Measurements from ENCODE around the gene ETV7.

Gene ETV7

DNA sequence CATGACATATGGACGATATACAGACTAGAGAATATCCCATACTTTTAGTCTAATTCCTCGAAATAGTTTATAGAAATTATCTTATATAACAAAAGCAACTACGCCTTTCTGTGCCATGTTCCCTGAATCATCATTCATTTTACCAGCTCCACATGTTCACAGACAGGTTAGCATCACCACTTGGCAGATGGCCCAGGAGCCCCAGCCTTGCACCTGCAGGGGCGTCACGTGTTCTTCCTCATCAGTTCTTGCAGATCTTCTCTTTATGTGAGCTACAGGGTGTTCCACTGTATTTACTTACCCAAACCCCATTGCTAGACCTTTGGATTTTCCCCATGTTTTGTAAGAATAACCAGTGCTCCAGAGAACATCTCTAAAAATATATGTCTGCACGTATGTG lies 38.2 kb downstream of the ETV7 start:
- TF ChIP-seq, protein P1, sequence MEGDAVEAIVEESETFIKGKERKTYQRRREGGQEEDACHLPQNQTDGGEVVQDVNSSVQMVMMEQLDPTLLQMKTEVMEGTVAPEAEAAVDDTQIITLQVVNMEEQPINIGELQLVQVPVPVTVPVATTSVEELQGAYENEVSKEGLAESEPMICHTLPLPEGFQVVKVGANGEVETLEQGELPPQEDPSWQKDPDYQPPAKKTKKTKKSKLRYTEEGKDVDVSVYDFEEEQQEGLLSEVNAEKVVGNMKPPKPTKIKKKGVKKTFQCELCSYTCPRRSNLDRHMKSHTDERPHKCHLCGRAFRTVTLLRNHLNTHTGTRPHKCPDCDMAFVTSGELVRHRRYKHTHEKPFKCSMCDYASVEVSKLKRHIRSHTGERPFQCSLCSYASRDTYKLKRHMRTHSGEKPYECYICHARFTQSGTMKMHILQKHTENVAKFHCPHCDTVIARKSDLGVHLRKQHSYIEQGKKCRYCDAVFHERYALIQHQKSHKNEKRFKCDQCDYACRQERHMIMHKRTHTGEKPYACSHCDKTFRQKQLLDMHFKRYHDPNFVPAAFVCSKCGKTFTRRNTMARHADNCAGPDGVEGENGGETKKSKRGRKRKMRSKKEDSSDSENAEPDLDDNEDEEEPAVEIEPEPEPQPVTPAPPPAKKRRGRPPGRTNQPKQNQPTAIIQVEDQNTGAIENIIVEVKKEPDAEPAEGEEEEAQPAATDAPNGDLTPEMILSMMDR (IDR thresholded peaks at IDR 0.05; ENCODE audit: poor library complexity, severe bottlenecking) = no peak
- no peak overlapping the region for H3K27ac ChIP-seq (ENCODE audit: poor library complexity, severe bottlenecking)
- no peak overlapping the region for H3K4me3 ChIP-seq (ENCODE audit: severe bottlenecking)
- ATAC-seq (ENCODE audit: low read depth) (peak; percentile 63; the same call in 2 of the 3 replicates), DNase-seq (ENCODE audit: low spot score) (no peak)
- H3K4me1 ChIP-seq (ENCODE audit: insufficient read depth, poor library complexity, severe bottlenecking) = no peaks in the 10 kb centered on the region
- H3K9me3 ChIP-seq (ENCODE audit: severe bottlenecking) = no peaks in the 10 kb centered on the region
- H3K36me3 ChIP-seq (ENCODE audit: low read depth) = no peaks in the 10 kb centered on the region
- H3K27me3 ChIP-seq (ENCODE audit: insufficient read depth, poor library complexity, severe bottlenecking) = no peaks in the 10 kb centered on the region

GRCh38 chr6:36347621-36348020 lies 39.8 kb downstream of the ETV7 start:
- ATAC-seq (ENCODE audit: low read depth) (no peak), DNase-seq (ENCODE audit: low spot score) (no peak)
- Histone ChIP-seq H3K27me3 (ENCODE audit: insufficient read depth, poor library complexity, severe bottlenecking) (no peaks in the 10 kb centered on the region), H3K4me3 (ENCODE audit: severe bottlenecking) (no peak overlapping the region), H3K4me1 (ENCODE audit: insufficient read depth, poor library complexity, severe bottlenecking) (no peaks in the 10 kb centered on the region), H3K36me3 (ENCODE audit: low read depth) (no peaks in the 10 kb centered on the region), H3K9me3 (ENCODE audit: severe bottlenecking) (no peaks in the 10 kb centered on the region), H3K27ac (ENCODE audit: poor library complexity, severe bottlenecking) (no peak overlapping the region)
- TF ChIP-seq, protein P1 (IDR thresholded peaks at IDR 0.05; ENCODE audit: poor library complexity, severe bottlenecking) = no peak

DNA sequence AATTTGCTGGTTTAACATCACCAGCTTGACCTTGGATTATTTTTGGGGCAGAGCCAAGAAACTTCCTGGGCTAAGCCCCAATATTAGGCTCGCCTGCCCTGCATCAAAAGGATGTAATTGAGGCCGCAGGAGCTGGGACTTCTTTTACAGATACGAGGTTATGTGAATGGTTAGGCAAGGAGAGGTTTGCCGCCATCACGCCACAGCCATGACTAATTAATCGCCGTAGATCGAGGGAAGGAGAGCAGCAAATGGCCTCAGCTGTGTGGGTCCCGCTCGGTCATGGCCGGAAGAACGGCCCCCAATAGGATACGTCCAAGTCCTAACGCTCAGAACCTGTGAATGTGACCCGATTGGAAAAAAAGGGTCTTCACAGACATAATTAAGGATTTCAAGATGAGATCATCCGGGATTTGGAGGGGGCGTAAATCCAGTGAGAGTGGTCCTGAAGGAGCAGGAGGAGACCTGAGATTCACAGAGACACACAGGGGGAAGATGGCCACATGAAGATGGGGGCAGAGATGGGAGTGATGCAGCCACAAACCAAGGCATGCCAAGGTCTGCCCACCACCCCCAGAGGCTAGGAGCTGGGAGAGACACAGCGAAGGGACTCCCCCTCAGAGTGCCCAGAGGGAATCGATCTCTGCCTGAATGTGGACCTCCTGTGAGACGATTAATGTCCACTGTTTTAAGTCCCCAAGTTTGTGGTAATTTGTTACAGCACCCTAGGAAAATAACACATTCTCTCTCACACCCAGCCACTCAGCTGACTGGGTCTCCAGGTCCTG lies 40.8 kb downstream of the ETV7 start:
- H3K36me3 ChIP-seq (ENCODE audit: low read depth) = no peaks in the 10 kb centered on the region
- ATAC-seq (ENCODE audit: low read depth) = no peak
- H3K4me1 ChIP-seq (ENCODE audit: insufficient read depth, poor library complexity, severe bottlenecking) = no peaks in the 10 kb centered on the region
- DNase-seq (ENCODE audit: low spot score) = no peak
- H3K4me3 ChIP-seq (ENCODE audit: severe bottlenecking) = no peak overlapping the region
- no peaks in the 10 kb centered on the region for H3K27me3 ChIP-seq (ENCODE audit: insufficient read depth, poor library complexity, severe bottlenecking)
- TF ChIP-seq, protein P1 (IDR thresholded peaks at IDR 0.05; ENCODE audit: poor library complexity, severe bottlenecking) = no peak
- H3K27ac ChIP-seq (ENCODE audit: poor library complexity, severe bottlenecking) = no peak overlapping the region
- H3K9me3 ChIP-seq (ENCODE audit: severe bottlenecking) = no peaks in the 10 kb centered on the region

DNA sequence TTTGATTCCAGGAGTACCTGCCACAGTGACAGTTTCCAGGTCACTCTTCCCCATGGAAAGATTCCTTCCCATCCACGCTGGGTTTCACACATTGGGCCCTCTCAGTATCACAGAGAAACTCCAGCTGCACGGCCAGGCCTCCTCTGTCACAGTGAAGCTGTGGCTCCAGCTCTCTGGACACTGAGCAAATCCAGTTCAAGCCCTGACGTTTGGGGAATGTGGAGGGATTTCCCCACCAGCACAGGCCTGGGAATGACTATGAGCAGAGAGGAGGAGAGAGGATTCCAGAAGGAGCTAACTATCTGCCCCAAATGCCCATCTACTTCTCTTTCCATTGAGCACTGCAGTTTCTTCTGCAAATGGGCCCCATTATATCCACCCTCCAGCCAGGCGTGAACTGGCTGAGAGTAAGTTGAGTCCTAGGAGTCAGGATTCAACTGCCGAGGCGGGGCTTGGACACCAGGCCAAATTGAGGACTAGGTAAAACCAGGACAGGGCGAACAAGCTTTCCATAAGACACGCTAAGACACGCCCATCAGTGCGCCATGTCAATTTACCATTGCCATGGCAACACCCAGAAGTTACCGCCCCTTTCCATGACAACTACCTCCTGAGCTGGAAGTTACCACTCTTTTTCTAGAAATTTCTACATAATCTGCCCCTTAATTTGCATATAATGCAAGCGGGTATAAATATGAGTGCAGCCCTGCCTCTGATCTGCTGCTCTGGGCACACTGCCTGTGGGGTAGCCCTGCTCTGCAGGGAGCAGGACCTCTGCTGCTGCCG lies 41.6 kb downstream of the ETV7 start:
- ATAC-seq (ENCODE audit: low read depth) (no peak), DNase-seq (ENCODE audit: low spot score) (no peak)
- H3K4me1 ChIP-seq (ENCODE audit: insufficient read depth, poor library complexity, severe bottlenecking) = no peaks in the 10 kb centered on the region

More for the DNA sequence above, 41.6 kb downstream of the ETV7 start:
- H3K9me3 ChIP-seq (ENCODE audit: severe bottlenecking) = no peaks in the 10 kb centered on the region
- H3K4me3 ChIP-seq (ENCODE audit: severe bottlenecking) = no peak overlapping the region
- no peak overlapping the region for H3K27ac ChIP-seq (ENCODE audit: poor library complexity, severe bottlenecking)
- H3K36me3 ChIP-seq (ENCODE audit: low read depth) = no peaks in the 10 kb centered on the region
- peaks cover under 1% of the 10 kb centered on the region for H3K27me3 ChIP-seq (ENCODE audit: insufficient read depth, poor library complexity, severe bottlenecking)
- TF ChIP-seq, protein P1 (IDR thresholded peaks at IDR 0.05; ENCODE audit: poor library complexity, severe bottlenecking) = no peak
